A172 (cell line): Measurements from ENCODE around the gene ENTPD2. TPM values are rescaled to one million over a fixed set of nuclear protein-coding genes. Genes with fewer than 3 reads are reported as not detected.

Experiments
- total RNA-seq: library from RNA; depleted of rRNA; stranded (reverse); fragments of >200 nt; shearing (Covaris generic); gene quantifications from 2 replicates; pipeline ENCODE4 v1.2.3, GENCODE V29; 2014; rRNA removed

ENTPD2 gene
- total RNA-seq, 1 experiment from 2014 or later, result not detected

Other genes starting within 250 kb of the ENTPD2 start
- 138 and 144 TPM in 2 replicates for gene RABL6, start 246.1 kb downstream of the ENTPD2 start, total RNA-seq
- 1.8 and 2.1 TPM in 2 replicates for gene AJM1, start 211.6 kb downstream of the ENTPD2 start, total RNA-seq
- gene PHPT1, start 204.7 kb downstream of the ENTPD2 start, total RNA-seq, result 119 and 151 TPM in 2 replicates
- 7.3 and 8.0 TPM in 2 replicates for gene MAMDC4, start 201.7 kb downstream of the ENTPD2 start, total RNA-seq
- gene EDF1, start 187.8 kb downstream of the ENTPD2 start, total RNA-seq, result 882 and 886 TPM in 2 replicates
- 20.9 and 28.4 TPM in 2 replicates for gene TRAF2, start 167.5 kb downstream of the ENTPD2 start, total RNA-seq
- 379 and 400 TPM in 2 replicates for gene FBXW5, start 109.3 kb downstream of the ENTPD2 start, total RNA-seq
- gene C8G, start 108.8 kb downstream of the ENTPD2 start, total RNA-seq, result not detected in 2 replicates
- 0.07 and 2.2 TPM in 2 replicates for gene LCN12, start 101.8 kb downstream of the ENTPD2 start, total RNA-seq
- 1.6 TPM in 1 of 2 replicates, not detected in the other for gene PTGDS, start 76.6 kb downstream of the ENTPD2 start, total RNA-seq
- gene LCNL1, start 71.1 kb downstream of the ENTPD2 start, total RNA-seq, result 0.26 TPM in 1 of 2 replicates, not detected in the other
- gene PAXX, start 61.6 kb downstream of the ENTPD2 start, total RNA-seq, result 104 and 109 TPM in 2 replicates
- gene CLIC3, start 57.5 kb downstream of the ENTPD2 start, total RNA-seq, result 126 and 133 TPM in 2 replicates
- 32.3 and 33.5 TPM in 2 replicates for gene ABCA2, start 25.8 kb downstream of the ENTPD2 start, total RNA-seq
- gene FUT7, start 22.0 kb downstream of the ENTPD2 start, total RNA-seq, result 0.07 TPM in 1 of 2 replicates, not detected in the other
- gene NPDC1, start 7.9 kb downstream of the ENTPD2 start, total RNA-seq, result 47.4 and 49.6 TPM in 2 replicates
- 76.4 and 92.3 TPM in 2 replicates for gene SAPCD2, start 16.5 kb upstream of the ENTPD2 start, total RNA-seq
- gene UAP1L1, start 23.5 kb upstream of the ENTPD2 start, total RNA-seq, result 94.6 and 109 TPM in 2 replicates
- 196 and 197 TPM in 2 replicates for gene MAN1B1, start 32.9 kb upstream of the ENTPD2 start, total RNA-seq
- 251 and 263 TPM in 2 replicates for gene DPP7, start 60.7 kb upstream of the ENTPD2 start, total RNA-seq
- gene GRIN1, start 85.1 kb upstream of the ENTPD2 start, total RNA-seq, result not detected in 2 replicates
- not detected in 2 replicates for gene LRRC26, start 116.0 kb upstream of the ENTPD2 start, total RNA-seq
- gene TMEM210, start 118.0 kb upstream of the ENTPD2 start, total RNA-seq, result not detected in 2 replicates
- gene ANAPC2, start 134.5 kb upstream of the ENTPD2 start, total RNA-seq, result 23.1 and 29.2 TPM in 2 replicates
- 257 and 270 TPM in 2 replicates for gene SSNA1, start 134.6 kb upstream of the ENTPD2 start, total RNA-seq
- 26.9 and 34.5 TPM in 2 replicates for gene TPRN, start 146.7 kb upstream of the ENTPD2 start, total RNA-seq
- 115 and 120 TPM in 2 replicates for gene TMEM203, start 151.6 kb upstream of the ENTPD2 start, total RNA-seq
- 23.8 and 25.5 TPM in 2 replicates for gene NDOR1, start 151.6 kb upstream of the ENTPD2 start, total RNA-seq
- gene RNF208, start 168.2 kb upstream of the ENTPD2 start, total RNA-seq, result 0.09 and 0.17 TPM in 2 replicates
- 5.1 and 5.4 TPM in 2 replicates for gene CYSRT1, start 171.1 kb upstream of the ENTPD2 start, total RNA-seq
- gene RNF224, start 173.4 kb upstream of the ENTPD2 start, total RNA-seq, result 0.86 and 1.1 TPM in 2 replicates
- gene SLC34A3, start 176.8 kb upstream of the ENTPD2 start, total RNA-seq, result 1.1 and 1.6 TPM in 2 replicates
- 599 and 717 TPM in 2 replicates for gene TUBB4B, start 187.2 kb upstream of the ENTPD2 start, total RNA-seq
- gene STPG3, start 197.2 kb upstream of the ENTPD2 start, total RNA-seq, result not detected in 2 replicates
- 104 and 116 TPM in 2 replicates for gene NELFB, start 201.3 kb upstream of the ENTPD2 start, total RNA-seq
- 79.6 and 94.5 TPM in 2 replicates for gene TOR4A, start 223.7 kb upstream of the ENTPD2 start, total RNA-seq
- 0.40 and 0.43 TPM in 2 replicates for gene NRARP, start 248.2 kb upstream of the ENTPD2 start, total RNA-seq